ENCODE measurements around the gene SOHLH1.

Gene SOHLH1

GRCh38 chr9:135728436-135729110 lies 29.3 kb upstream of the SOHLH1 start:
- no peak overlapping the region for H3K4me3 ChIP-seq (replicated peaks; ENCODE audit: insufficient read depth, low read length)
- peaks cover 2% of the 10 kb centered on the region for H3K27me3 ChIP-seq (ENCODE audit: insufficient read depth, poor library complexity, severe bottlenecking)
- no peak overlapping the region for H3K27ac ChIP-seq (replicated peaks)
- DNase-seq (ENCODE audit: low read depth in 1 of 2, low spot score in 1 of 2), result no peak
- TF ChIP-seq CTCF (IDR thresholded peaks at IDR 0.05; ENCODE audit: insufficient read depth, low read length) (no peak), GABPA (IDR thresholded peaks at IDR 0.05; ENCODE audit: low read depth) (no peak), POLR2AphosphoS5 (IDR thresholded peaks at IDR 0.05; ENCODE audit: low read depth) (no peak), REST (IDR thresholded peaks at IDR 0.05; ENCODE audit: insufficient replicate concordance, low read depth) (no peak), SPI1 (IDR thresholded peaks at IDR 0.05; ENCODE audit: borderline replicate concordance, low read depth) (no peak)

GRCh38 chr9:135727257-135727875 lies 28.1 kb upstream of the SOHLH1 start:
- H3K27me3 ChIP-seq (ENCODE audit: insufficient read depth, poor library complexity, severe bottlenecking), result peaks cover 6% of the 10 kb centered on the region
- TF ChIP-seq REST (IDR thresholded peaks at IDR 0.05; ENCODE audit: insufficient replicate concordance, low read depth) (no peak), CTCF (IDR thresholded peaks at IDR 0.05; ENCODE audit: insufficient read depth, low read length) (no peak), SPI1 (IDR thresholded peaks at IDR 0.05; ENCODE audit: borderline replicate concordance, low read depth) (no peak), GABPA (IDR thresholded peaks at IDR 0.05; ENCODE audit: low read depth) (no peak), POLR2AphosphoS5 (IDR thresholded peaks at IDR 0.05; ENCODE audit: low read depth) (no peak)
- no peak overlapping the region for H3K4me3 ChIP-seq (replicated peaks; ENCODE audit: insufficient read depth, low read length)
- H3K27ac ChIP-seq (replicated peaks), result no peak overlapping the region
- no peak for DNase-seq (ENCODE audit: low read depth in 1 of 2, low spot score in 1 of 2)

GRCh38 chr9:135726138-135726853 lies 27.0 kb upstream of the SOHLH1 start:
- peaks cover 6% of the 10 kb centered on the region for H3K27me3 ChIP-seq (ENCODE audit: insufficient read depth, poor library complexity, severe bottlenecking)
- H3K4me3 ChIP-seq (replicated peaks; ENCODE audit: insufficient read depth, low read length), result no peak overlapping the region
- TF ChIP-seq CTCF (IDR thresholded peaks at IDR 0.05; ENCODE audit: insufficient read depth, low read length), result no peak
- TF ChIP-seq SPI1 (IDR thresholded peaks at IDR 0.05; ENCODE audit: borderline replicate concordance, low read depth), result no peak
- DNase-seq (ENCODE audit: low read depth in 1 of 2, low spot score in 1 of 2), result no peak
- no peak overlapping the region for H3K27ac ChIP-seq (replicated peaks)
